HG02852 (cell line): ENCODE data around the gene MPPED2.
A peak's percentile ranks its signal among the peaks of the same experiment; 100 is the strongest.

Source experiments
- ATAC-seq: cut with Tn5 transposase; IDR thresholded peaks from one replicate; pipeline ENCODE4 v1.9.1; 2021; ENCODE audit warnings: mild to moderate bottlenecking, moderate library complexity; ENCODE audit not compliant: unreplicated experiment

The MPPED2 gene

GRCh38 chr11:30368394-30368793 lies 217.8 kb downstream of the MPPED2 start:
- ATAC-seq: no peak

- ATAC-seq: peak; percentile 85
These were observed 220.2 kb downstream of the MPPED2 start for GRCh38 chr11:30365793-30366517.

GRCh38 chr11:30364837-30365482 lies 221.2 kb downstream of the MPPED2 start:
- no peak for ATAC-seq

- ATAC-seq: no peak
These were observed 221.9 kb downstream of the MPPED2 start for GRCh38 chr11:30364139-30364836.

GRCh38 chr11:30360741-30361140 lies 225.4 kb downstream of the MPPED2 start:
- ATAC-seq: no peak
